Mammary epithelial cell (primary cell): ENCODE data around the gene AP3S1.

Experiments
- EZH2 ChIP-seq: IDR thresholded peaks from 2 replicates; pipeline ENCODE4 v1.6.1; 2012; ENCODE audit warnings: low read length, inconsistent platforms, borderline replicate concordance
- TF ChIP-seq, protein P1 (sequence below), 2 donors: IDR thresholded peaks in 1 of 2; conservative IDR thresholded peaks in 1 of 2; 2 replicates each; pipeline ENCODE4 v1.5.1; 2011 to 2012; ENCODE audit warnings: inconsistent platforms in 2 of 2, low read length in 2 of 2, mild to moderate bottlenecking in 2 of 2, control low read depth in 1 of 2, low read depth in 1 of 2; ENCODE audit not compliant: insufficient read depth in 1 of 2; ENCODE audit errors: extremely low read depth in 1 of 2

DNA sequence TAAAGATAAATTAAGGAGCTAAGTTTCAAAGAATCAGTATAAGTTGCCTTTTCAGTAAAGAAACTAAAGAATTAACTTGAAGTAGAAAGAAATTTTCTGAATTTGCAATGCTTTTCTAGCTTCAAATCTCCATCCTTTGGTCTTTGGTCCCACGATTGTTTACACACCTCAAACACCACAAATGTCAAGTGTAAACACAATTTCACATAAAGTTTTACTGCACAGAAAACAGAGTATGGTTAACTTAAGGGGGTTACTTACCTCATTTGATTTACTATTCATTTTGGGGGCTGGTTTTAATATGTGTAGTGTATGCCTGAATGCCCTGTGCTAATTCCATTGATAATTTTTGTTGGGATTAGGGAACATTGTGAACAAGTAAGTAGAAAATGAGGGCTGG lies 29.4 kb upstream of the AP3S1 start:
- TF ChIP-seq, protein P1, sequence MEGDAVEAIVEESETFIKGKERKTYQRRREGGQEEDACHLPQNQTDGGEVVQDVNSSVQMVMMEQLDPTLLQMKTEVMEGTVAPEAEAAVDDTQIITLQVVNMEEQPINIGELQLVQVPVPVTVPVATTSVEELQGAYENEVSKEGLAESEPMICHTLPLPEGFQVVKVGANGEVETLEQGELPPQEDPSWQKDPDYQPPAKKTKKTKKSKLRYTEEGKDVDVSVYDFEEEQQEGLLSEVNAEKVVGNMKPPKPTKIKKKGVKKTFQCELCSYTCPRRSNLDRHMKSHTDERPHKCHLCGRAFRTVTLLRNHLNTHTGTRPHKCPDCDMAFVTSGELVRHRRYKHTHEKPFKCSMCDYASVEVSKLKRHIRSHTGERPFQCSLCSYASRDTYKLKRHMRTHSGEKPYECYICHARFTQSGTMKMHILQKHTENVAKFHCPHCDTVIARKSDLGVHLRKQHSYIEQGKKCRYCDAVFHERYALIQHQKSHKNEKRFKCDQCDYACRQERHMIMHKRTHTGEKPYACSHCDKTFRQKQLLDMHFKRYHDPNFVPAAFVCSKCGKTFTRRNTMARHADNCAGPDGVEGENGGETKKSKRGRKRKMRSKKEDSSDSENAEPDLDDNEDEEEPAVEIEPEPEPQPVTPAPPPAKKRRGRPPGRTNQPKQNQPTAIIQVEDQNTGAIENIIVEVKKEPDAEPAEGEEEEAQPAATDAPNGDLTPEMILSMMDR (conservative IDR thresholded peaks at IDR 0.05 in 1 of 2, IDR thresholded peaks at IDR 0.05 in 1 of 2; ENCODE audit: extremely low read depth in 1 of 2, insufficient read depth in 1 of 2, low read depth in 1 of 2, low read length in 2 of 2) = no peak
- TF ChIP-seq EZH2 = no peak
